ENCODE results near the gene FLOT1.

Gene FLOT1

GRCh38 chr6:30775104-30775503 is 32.6 kb upstream of the FLOT1 start:
- Histone ChIP-seq H3K27ac (ENCODE audit: low read depth, low read length) (no peak overlapping the region), H2AFZ (ENCODE audit: low read depth, low read length, severe bottlenecking) (no peak overlapping the region), H4K20me1 (ENCODE audit: low read depth, low read length) (no peaks in the 10 kb centered on the region), H3K4me2 (ENCODE audit: low read depth, low read length, poor library complexity, severe bottlenecking) (no peak overlapping the region), H3K27me3 (ENCODE audit: low read length) (no peaks in the 10 kb centered on the region), H3F3A (ENCODE audit: insufficient read depth) (no peaks in the 10 kb centered on the region), H3K9ac (ENCODE audit: low read length) (no peak overlapping the region), H3K79me2 (ENCODE audit: insufficient read depth, low read length) (no peaks in the 10 kb centered on the region), H3K9me3 (ENCODE audit: insufficient read depth, low read length) (no peaks in the 10 kb centered on the region), H3K9me2 (replicated peaks; ENCODE audit: insufficient read depth, low read length) (no peaks in the 10 kb centered on the region), H3K4me3 (ENCODE audit: insufficient read depth, low read length, poor library complexity, severe bottlenecking) (no peak overlapping the region), H3K36me3 (ENCODE audit: low read length) (no peaks in the 10 kb centered on the region)
- TF ChIP-seq CTCF (IDR thresholded peaks at IDR 0.05; ENCODE audit: insufficient read depth, low read length, poor library complexity, severe bottlenecking) (no peak), EZH2phosphoT487 (conservative IDR thresholded peaks at IDR 0.05; ENCODE audit: low read length) (no peak)

GRCh38 chr6:30774701-30775100 is 32.2 kb upstream of the FLOT1 start:
- no peak overlapping the region for H3K4me2 ChIP-seq (ENCODE audit: low read depth, low read length, poor library complexity, severe bottlenecking)

GRCh38 chr6:30770592-30770991 is 28.1 kb upstream of the FLOT1 start:
- no peak for TF ChIP-seq EZH2phosphoT487 (conservative IDR thresholded peaks at IDR 0.05; ENCODE audit: low read length)
- TF ChIP-seq CTCF (IDR thresholded peaks at IDR 0.05; ENCODE audit: insufficient read depth, low read length, poor library complexity, severe bottlenecking): no peak
- no peak overlapping the region for H3K4me2 ChIP-seq (ENCODE audit: low read depth, low read length, poor library complexity, severe bottlenecking)
- no peaks in the 10 kb centered on the region for H3K36me3 ChIP-seq (ENCODE audit: low read length)
- no peak overlapping the region for H3K27ac ChIP-seq (ENCODE audit: low read depth, low read length)
- H3K9ac ChIP-seq (ENCODE audit: low read length): no peak overlapping the region
- no peak overlapping the region for H2AFZ ChIP-seq (ENCODE audit: low read depth, low read length, severe bottlenecking)
- H3K4me3 ChIP-seq (ENCODE audit: insufficient read depth, low read length, poor library complexity, severe bottlenecking): no peak overlapping the region
- no peaks in the 10 kb centered on the region for H3K79me2 ChIP-seq (ENCODE audit: insufficient read depth, low read length)
- H3K9me3 ChIP-seq (ENCODE audit: insufficient read depth, low read length): no peaks in the 10 kb centered on the region
- no peaks in the 10 kb centered on the region for H3F3A ChIP-seq (ENCODE audit: insufficient read depth)
- no peaks in the 10 kb centered on the region for H3K27me3 ChIP-seq (ENCODE audit: low read length)
- H3K9me2 ChIP-seq (replicated peaks; ENCODE audit: insufficient read depth, low read length): no peaks in the 10 kb centered on the region
- no peaks in the 10 kb centered on the region for H4K20me1 ChIP-seq (ENCODE audit: low read depth, low read length)

More at GRCh38 chr6:30774701-30775100, 32.2 kb upstream of the FLOT1 start:
- H3K36me3 ChIP-seq (ENCODE audit: low read length): no peaks in the 10 kb centered on the region
- no peak overlapping the region for H3K9ac ChIP-seq (ENCODE audit: low read length)
- no peaks in the 10 kb centered on the region for H3K27me3 ChIP-seq (ENCODE audit: low read length)
- no peak overlapping the region for H3K4me3 ChIP-seq (ENCODE audit: insufficient read depth, low read length, poor library complexity, severe bottlenecking)
- H3K79me2 ChIP-seq (ENCODE audit: insufficient read depth, low read length): no peaks in the 10 kb centered on the region
- TF ChIP-seq CTCF (IDR thresholded peaks at IDR 0.05; ENCODE audit: insufficient read depth, low read length, poor library complexity, severe bottlenecking): no peak
- no peak for TF ChIP-seq EZH2phosphoT487 (conservative IDR thresholded peaks at IDR 0.05; ENCODE audit: low read length)
- H3K9me3 ChIP-seq (ENCODE audit: insufficient read depth, low read length): no peaks in the 10 kb centered on the region
- H3F3A ChIP-seq (ENCODE audit: insufficient read depth): no peaks in the 10 kb centered on the region
- H3K9me2 ChIP-seq (replicated peaks; ENCODE audit: insufficient read depth, low read length): no peaks in the 10 kb centered on the region
- no peak overlapping the region for H2AFZ ChIP-seq (ENCODE audit: low read depth, low read length, severe bottlenecking)
- no peaks in the 10 kb centered on the region for H4K20me1 ChIP-seq (ENCODE audit: low read depth, low read length)
- H3K27ac ChIP-seq (ENCODE audit: low read depth, low read length): no peak overlapping the region

Measured in SU-DHL-6 (cell line).